Hepatocyte (in vitro differentiated cells): ENCODE measurements around the gene ME3.
"Not testable (repeated sequence)": the region's sequence is repeated elsewhere in the genome, so short reads cannot be mapped to it uniquely, and the experiment has no call there.

ENCODE experiments used
- EZH2phosphoT487 ChIP-seq: fragments of 200-600 bp; sonication (generic); IDR thresholded peaks from one replicate; pipeline ENCODE4 v1.6.1; 2018; ENCODE audit warnings: antibody characterized with exemption, mild to moderate bottlenecking, low read depth, moderate library complexity; ENCODE audit not compliant: unreplicated experiment, severe bottlenecking
- TF ChIP-seq, protein P1 (sequence below): fragments of 200-600 bp; sonication (generic); IDR thresholded peaks from 2 replicates; pipeline ENCODE4 v1.5.1; 2016; ENCODE audit warnings: antibody characterized with exemption, mild to moderate bottlenecking; ENCODE audit not compliant: poor library complexity

DNA sequence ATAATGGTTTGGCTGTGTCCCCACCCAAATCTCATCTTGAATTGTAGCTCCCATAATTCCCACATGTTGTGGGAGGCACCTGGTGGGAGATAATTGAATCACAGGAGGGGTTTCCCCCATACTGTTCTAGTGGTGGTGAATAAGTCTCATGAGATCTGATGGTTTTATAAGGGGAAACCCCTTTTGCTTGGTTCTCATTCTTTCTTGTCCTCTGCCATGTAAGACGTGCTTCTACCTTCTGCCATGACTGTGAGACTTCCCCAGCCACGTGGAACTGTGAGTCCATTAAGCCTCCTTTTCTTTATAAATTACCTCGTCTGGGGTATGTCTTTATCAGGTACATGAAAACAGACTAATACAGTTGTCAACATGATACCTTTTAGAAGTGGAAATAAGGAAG, 53.0 kb downstream of the ME3 start:
- TF ChIP-seq, protein P1, sequence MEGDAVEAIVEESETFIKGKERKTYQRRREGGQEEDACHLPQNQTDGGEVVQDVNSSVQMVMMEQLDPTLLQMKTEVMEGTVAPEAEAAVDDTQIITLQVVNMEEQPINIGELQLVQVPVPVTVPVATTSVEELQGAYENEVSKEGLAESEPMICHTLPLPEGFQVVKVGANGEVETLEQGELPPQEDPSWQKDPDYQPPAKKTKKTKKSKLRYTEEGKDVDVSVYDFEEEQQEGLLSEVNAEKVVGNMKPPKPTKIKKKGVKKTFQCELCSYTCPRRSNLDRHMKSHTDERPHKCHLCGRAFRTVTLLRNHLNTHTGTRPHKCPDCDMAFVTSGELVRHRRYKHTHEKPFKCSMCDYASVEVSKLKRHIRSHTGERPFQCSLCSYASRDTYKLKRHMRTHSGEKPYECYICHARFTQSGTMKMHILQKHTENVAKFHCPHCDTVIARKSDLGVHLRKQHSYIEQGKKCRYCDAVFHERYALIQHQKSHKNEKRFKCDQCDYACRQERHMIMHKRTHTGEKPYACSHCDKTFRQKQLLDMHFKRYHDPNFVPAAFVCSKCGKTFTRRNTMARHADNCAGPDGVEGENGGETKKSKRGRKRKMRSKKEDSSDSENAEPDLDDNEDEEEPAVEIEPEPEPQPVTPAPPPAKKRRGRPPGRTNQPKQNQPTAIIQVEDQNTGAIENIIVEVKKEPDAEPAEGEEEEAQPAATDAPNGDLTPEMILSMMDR: not testable (repeated sequence)
- not testable (repeated sequence) for TF ChIP-seq EZH2phosphoT487
